Measurements from ENCODE around the gene PATL1.

Gene PATL1

DNA sequence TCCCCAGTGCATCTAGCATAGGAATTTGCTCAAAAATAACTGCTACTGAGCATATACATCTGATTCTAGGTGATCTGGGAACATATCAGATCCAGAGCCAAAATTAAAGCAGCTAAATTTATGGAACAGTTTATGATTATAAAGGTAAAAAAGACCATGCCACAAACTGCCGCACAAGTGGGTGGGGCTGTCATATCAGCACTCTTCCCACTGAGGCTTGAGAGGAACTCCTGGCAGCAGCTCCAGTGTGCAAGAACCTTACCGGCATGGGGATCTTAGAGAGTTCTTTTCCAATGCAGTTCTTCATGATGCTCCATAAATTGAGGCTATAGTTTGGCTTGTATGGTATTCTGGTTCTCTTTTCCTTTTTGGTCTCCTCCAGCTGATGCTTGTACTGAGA lies 68.6 kb downstream of the PATL1 start:
- no peak for TF ChIP-seq EZH2phosphoT487 (conservative IDR thresholded peaks at IDR 0.05; ENCODE audit: low read length)
- TF ChIP-seq CTCF (IDR thresholded peaks at IDR 0.05; ENCODE audit: insufficient read depth, low read length, poor library complexity, severe bottlenecking), result no peak
- Histone ChIP-seq H3K27ac (ENCODE audit: low read depth, low read length) (no peak overlapping the region), H3K27me3 (ENCODE audit: low read length) (no peaks in the 10 kb centered on the region), H3K4me3 (ENCODE audit: insufficient read depth, low read length, poor library complexity, severe bottlenecking) (no peak overlapping the region), H3K79me2 (ENCODE audit: insufficient read depth, low read length) (peaks cover 7% of the 10 kb centered on the region; the same call in 1 of the 2 replicates), H3K9me2 (replicated peaks; ENCODE audit: insufficient read depth, low read length) (no peaks in the 10 kb centered on the region), H3F3A (ENCODE audit: insufficient read depth) (0 out of 2 replicates have a peak, but pooled peaks cover 3% of the 10 kb centered on the region), H3K4me2 (ENCODE audit: low read depth, low read length, poor library complexity, severe bottlenecking) (no peak overlapping the region), H3K36me3 (ENCODE audit: low read length) (peaks cover 27% of the 10 kb centered on the region), H3K9me3 (ENCODE audit: insufficient read depth, low read length) (no peaks in the 10 kb centered on the region), H3K9ac (ENCODE audit: low read length) (no peak overlapping the region), H4K20me1 (ENCODE audit: low read depth, low read length) (no peaks in the 10 kb centered on the region), H2AFZ (ENCODE audit: low read depth, low read length, severe bottlenecking) (no peak overlapping the region)

GRCh38 chr11:59598961-59599360 lies 69.9 kb downstream of the PATL1 start:
- H3K4me3 ChIP-seq (ENCODE audit: insufficient read depth, low read length, poor library complexity, severe bottlenecking), result no peak overlapping the region
- no peaks in the 10 kb centered on the region for H3K27me3 ChIP-seq (ENCODE audit: low read length)
- no peaks in the 10 kb centered on the region for H3K9me2 ChIP-seq (replicated peaks; ENCODE audit: insufficient read depth, low read length)
- H3K27ac ChIP-seq (ENCODE audit: low read depth, low read length), result no peak overlapping the region
- no peak overlapping the region for H3K9ac ChIP-seq (ENCODE audit: low read length)
- H3K36me3 ChIP-seq (ENCODE audit: low read length), result peaks cover 35% of the 10 kb centered on the region
- 0 out of 2 replicates have a peak, but pooled peaks cover 3% of the 10 kb centered on the region for H3F3A ChIP-seq (ENCODE audit: insufficient read depth)
- no peak overlapping the region for H2AFZ ChIP-seq (ENCODE audit: low read depth, low read length, severe bottlenecking)
- no peak overlapping the region for H3K4me2 ChIP-seq (ENCODE audit: low read depth, low read length, poor library complexity, severe bottlenecking)
- TF ChIP-seq EZH2phosphoT487 (conservative IDR thresholded peaks at IDR 0.05; ENCODE audit: low read length), result no peak
- no peak for TF ChIP-seq CTCF (IDR thresholded peaks at IDR 0.05; ENCODE audit: insufficient read depth, low read length, poor library complexity, severe bottlenecking)
- H4K20me1 ChIP-seq (ENCODE audit: low read depth, low read length), result no peaks in the 10 kb centered on the region
- peaks cover 5% of the 10 kb centered on the region; the same call in 1 of the 2 replicates for H3K79me2 ChIP-seq (ENCODE audit: insufficient read depth, low read length)
- H3K9me3 ChIP-seq (ENCODE audit: insufficient read depth, low read length), result no peaks in the 10 kb centered on the region

Measured in SU-DHL-6 (cell line).